ENCODE results near the gene FGD3.
"Not testable (repeated sequence)": the region's sequence is repeated elsewhere in the genome, so short reads cannot be mapped to it uniquely, and the experiment has no call there.

FGD3 gene

DNA sequence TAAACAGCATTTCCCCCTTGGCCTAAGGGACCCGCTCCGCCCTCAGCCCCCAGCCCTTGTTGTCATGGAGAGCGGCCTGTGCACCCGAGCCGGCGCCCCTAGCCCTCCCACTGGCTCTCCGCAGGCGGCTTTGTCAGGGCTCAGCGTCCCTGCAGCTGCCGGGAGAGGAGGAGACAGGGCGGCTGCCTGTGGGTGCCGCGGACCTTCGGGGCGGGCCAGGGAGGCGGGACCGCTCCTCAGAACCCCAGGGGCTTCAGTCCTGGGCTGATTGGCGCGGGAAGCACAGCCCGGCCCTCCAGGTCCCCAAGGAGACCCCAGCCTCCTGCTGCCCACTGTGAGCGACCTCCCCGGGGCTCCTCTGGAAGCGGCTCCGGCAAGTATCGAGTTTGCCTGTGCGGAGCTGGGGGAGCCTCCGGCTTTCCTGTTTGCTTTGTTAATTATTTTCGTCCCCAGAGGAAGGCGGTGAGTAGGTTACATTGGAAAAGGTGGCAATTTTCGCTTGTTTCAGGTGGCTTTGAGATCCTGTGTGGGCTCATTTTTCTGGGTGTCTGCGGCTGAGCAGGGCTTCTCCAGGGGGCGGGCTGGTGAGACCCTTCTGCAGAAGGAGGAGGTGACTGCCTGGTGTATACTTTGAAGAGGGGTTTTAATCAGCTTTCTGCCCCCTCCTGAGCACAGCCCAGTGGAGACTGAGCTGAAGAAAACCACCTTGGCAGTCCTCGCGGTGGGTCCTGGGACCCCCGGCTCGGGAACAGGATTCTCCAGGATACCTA lies at the start of gene FGD3:
TSS of gene FGD3 (plus strand) at position 256 of the 770 bp plus-strand sequence. CDS start 28,734 bp downstream, outside the sequence.
- DNase-seq, result no peak

- DNase-seq, result not testable (repeated sequence)
Observed at GRCh38 chr9:92905137-92905536, 42.2 kb upstream of the FGD3 start.

GRCh38 chr9:92911511-92912475 lies 35.5 kb upstream of the FGD3 start:
- DNase-seq, result no peak

DNA sequence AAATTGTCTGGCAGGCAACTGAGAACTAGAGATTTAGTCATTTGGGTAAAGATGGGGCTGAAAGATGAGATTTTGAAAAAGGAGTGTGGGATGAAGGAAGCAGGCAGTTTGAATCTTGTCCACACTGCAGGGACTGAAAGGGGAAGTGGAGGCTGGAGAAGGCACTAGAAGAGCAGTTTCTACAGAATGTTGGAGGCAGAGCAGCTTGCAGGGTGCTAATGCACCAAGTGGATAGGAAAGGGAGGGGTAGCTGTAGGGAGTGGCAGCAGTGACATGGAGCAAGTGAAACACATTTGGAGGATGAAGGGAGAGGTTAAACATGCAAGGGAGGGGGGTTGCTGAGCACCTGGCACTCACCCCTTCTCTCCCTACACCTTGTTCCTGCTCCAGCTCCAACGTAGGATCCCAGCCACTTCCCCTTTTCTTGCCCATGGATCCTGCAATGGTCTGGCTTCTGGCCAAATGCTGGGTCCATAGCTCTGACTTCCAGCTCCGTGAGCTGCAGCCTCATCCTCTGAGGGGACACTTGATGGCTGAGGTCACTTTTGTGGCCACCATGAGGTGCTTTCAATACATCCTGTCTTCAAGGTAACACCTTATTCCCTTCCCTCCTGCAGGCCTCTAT lies 30.0 kb upstream of the FGD3 start:
- DNase-seq, result no peak

- no peak for DNase-seq
Observed at GRCh38 chr9:92920437-92920836, 26.9 kb upstream of the FGD3 start.

- DNase-seq, result no peak
Observed at GRCh38 chr9:92931606-92932005, 15.7 kb upstream of the FGD3 start.

- DNase-seq, result no peak
Observed at GRCh38 chr9:92934321-92934720, 13.0 kb upstream of the FGD3 start.

DNA sequence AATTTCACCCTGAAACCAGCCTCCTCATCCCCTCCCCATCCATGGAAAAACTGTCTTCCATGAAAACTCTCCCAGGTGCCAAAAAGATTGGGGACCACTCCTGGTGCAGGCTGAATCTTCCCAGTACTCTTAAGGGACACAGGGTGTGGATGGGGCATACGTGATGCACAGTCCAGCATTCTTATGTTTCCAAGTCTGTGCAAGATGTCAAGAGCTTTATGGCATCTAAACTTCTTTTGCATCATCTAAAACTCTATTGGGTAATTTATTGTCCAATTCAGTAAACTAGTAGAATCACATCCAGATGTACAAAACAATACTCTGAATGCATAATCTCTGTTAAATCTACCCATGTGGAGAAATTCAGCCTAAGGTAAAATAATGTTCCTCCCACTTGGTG lies 9.3 kb upstream of the FGD3 start:
- DNase-seq, result no peak

DNA sequence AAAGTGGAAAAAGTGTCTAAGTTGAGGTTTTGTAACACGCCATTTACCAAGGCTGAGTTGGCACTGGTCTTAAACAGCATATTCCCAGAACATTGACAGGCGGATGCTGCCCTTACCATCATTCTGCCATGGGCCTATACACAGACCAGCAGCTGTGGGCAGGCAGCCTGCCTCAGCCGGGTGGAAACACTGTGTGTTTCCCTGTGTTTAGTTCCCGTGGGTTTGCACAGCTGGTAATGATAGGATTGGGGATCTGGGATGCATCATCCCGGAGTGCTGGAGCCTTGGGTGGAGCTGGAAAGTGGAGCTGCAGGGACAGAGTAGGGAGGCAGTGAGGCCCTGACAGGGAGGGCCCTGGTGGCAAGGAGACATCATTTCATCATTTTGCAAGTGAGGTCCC lies 5.5 kb upstream of the FGD3 start:
- no peak for DNase-seq

- DNase-seq, result no peak
Observed at GRCh38 chr9:92942688-92943616, 4.4 kb upstream of the FGD3 start.

- no peak for DNase-seq
Observed at GRCh38 chr9:92944921-92945320, 2.4 kb upstream of the FGD3 start.

GRCh38 chr9:92945796-92946195 lies 1.5 kb upstream of the FGD3 start:
- DNase-seq, result no peak

DNA sequence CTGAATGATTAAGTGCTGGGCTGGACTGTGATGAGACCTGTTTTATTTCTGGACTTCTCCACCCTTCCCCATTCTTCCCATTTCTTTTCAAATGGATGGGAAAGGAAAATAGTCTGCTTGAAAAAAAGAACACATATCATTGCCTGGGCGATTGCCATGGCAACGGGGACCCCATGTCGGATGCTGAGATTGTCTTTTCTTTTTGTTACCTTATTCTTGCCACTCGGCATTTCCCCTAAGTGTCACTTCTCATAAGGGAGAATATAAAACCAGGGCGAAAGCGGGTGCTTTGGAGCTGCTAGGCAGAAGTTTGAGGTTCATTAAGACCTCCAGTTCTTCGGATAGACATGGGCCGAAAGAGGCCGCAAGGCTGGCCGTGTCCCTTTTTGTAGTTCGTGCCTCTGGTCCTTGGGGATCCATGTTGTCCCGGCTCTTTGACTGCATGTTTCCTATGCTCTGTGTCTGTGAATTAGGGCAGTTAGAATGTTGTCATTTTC lies 763 bp downstream of the FGD3 start:
- no peak for DNase-seq

DNA sequence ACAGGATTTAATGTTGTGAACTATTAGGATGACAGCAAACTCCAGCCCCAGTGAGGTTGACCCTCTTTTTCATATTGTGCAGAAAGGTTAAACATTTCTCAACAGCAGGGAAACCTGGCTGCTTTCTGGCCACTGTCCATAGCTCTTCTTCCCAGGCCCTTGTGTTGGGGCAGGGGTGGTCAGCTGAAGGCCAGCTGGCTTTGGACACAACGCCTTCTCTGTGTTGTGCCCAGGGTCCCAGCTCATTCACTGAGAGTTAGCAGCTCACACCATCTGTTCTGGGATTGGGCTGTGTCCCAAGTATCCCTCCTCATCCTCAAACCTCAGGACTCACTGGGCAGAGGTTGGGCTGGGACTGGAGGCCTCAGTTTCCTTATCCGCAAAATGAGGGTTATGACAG lies 1.3 kb downstream of the FGD3 start:
- DNase-seq, result no peak

DNA sequence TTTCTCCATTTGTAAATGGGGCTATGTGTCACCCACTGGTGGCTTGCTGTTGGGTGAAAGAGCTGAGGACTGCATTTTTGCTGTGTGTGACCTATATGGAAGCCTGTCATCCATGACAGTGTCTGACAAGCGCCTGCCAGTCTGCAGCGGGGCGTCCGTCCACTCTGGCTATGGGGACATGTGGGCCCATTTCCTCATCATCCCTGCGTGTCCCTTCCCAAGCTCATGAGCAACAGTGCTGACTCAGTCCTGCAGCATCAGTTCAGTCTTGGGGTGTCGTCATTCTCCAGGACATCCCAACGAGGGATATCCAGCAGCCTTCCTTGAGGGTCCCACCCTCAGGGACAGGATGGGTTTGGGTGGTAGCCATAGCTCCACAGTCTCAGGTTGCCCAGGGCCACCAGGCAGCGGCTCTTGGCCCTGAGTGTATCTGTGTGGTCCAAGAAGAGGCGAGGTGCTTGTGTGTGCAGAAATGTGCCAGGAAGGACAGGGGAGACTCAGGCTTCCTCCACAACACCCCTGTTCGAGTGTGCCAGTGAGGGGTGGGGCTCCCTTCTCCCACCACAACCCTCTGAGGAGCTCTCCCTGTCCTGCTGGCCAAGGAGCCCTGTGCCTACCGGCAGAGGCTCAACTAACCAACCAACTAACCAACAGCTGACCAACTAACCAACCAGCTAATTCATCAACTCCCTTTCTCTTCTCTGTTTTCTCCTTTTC lies 2.1 kb downstream of the FGD3 start:
- DNase-seq, result no peak

DNA sequence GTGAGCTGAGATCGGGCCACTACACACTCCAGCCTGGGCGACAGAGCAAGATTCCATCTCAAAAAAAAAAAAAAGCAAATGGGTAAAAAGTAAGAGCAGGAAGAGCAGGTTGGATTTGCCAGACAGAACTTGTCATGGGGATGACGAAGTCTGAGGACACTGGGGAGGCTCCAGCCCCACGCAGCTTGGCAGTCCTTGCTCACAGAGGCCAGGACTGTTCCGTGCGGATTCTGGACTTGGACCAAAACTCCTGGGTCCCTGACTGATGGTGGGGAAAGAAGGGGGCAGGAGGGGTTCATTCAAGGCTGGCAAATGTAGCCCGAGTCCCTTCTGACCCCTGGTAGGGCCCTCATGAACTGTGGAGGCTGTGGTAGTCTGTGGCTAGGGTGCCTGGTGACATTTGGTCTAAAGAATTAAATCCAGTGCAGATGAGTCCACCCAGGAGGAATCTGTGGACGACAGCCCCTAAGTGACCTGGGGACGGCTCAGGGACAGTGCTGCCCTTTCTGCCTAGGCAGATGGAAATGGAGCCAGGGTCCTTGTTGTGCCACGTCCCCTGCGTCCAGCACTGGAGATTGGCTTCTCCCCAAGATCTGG lies 3.1 kb downstream of the FGD3 start:
- no peak for DNase-seq

DNA sequence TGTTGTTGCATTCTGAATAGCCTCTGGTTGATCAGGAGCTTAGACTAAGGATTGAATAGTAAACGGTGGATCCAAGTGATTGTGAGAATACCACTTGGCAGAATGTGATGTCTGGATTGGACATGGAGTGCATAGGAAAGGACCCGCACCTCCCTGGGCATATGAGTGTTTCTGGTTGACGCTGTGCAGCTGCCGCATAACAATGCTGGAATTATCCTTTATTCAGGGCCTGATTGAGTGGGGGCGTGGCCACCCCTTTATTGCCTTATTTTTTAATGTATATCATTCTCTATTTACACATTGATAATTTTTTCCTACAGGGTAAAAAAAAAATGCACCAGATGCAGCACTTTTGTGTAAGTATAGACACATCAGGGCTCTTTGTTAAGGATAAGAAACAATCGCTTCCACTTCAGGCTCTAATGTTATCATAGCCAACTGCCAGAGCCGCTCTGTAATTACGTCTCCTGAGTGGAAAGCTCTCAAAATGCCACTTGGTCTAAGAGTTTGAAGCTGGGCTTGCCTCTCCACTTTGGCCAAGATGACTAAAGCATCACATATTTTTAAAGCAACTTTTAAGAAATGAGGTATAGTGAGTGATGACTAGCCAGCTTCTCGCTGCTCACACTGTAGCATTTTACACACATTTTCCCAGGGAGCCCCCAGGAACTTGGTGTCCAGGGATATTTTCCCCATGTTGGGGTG lies 5.7 kb downstream of the FGD3 start:
- no peak for DNase-seq

DNA sequence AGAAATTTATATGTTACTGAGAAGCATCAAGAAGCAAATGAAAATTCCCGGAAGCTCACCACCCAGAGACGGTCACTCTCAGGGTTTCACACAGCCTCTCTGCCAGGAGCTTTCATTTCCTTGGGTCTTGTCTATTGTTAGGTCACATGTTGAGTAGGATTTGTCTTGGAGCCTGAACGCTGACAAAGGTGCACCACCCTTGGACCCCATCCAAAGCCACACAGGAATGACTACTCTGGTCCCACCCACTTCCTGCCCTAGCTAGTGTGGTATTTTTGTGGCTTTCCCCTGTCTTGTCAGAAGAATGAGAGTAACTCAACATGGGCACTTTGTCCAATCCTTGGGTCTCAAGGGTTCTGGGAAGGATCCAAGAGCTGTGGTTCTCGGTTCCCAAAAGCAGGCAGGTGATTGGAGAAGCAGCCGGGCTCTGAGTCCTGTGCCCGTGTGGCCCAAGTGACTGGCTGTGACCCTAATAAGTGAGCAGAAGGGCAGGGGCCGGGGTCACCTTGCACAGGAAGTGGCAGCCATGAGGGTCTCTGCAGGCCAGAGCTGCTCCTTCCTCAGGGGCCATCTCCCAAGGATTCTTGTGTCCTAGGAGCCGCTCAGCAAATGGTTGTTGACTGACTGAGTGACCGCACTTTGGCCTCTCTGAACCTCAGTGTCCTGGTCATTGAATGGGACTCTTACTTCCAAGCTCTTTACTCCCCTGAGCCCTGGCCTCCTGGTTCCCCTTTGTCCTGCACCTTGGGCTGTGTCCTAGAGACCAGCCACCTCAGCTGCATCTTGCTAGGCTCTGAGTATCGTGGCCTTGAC lies 6.9 kb downstream of the FGD3 start:
- DNase-seq, result peak; percentile 92

- DNase-seq, result no peak
Observed at GRCh38 chr9:92954886-92955285, 7.6 kb downstream of the FGD3 start.

All from CD4-positive, alpha-beta T cell treated with Interleukin-4 for 4 hours (primary cell).